SK-N-MC (cell line): ENCODE data around the gene IL10RB.

Experiments used
- EZH2 ChIP-seq: fragments of 200-600 bp; sonication (generic); IDR thresholded peaks from one replicate; pipeline ENCODE4 v1.6.1; 2017; ENCODE audit warnings: antibody characterized with exemption
- POLR2AphosphoS5 ChIP-seq: IDR thresholded peaks from 2 replicates; pipeline ENCODE4 v1.6.1; 2012; ENCODE audit warnings: mild to moderate bottlenecking, low read depth, low read length, borderline replicate concordance

- TF ChIP-seq EZH2 (no peak), POLR2AphosphoS5 (no peak)
These were observed 2.2 kb downstream of the IL10RB start for GRCh38 chr21:33268393-33268736.
